ENCODE data around the gene NFS1.
"Not testable (repeated sequence)": the region's sequence is repeated elsewhere in the genome, so short reads cannot be mapped to it uniquely, and the experiment has no call there.

The NFS1 gene

DNA sequence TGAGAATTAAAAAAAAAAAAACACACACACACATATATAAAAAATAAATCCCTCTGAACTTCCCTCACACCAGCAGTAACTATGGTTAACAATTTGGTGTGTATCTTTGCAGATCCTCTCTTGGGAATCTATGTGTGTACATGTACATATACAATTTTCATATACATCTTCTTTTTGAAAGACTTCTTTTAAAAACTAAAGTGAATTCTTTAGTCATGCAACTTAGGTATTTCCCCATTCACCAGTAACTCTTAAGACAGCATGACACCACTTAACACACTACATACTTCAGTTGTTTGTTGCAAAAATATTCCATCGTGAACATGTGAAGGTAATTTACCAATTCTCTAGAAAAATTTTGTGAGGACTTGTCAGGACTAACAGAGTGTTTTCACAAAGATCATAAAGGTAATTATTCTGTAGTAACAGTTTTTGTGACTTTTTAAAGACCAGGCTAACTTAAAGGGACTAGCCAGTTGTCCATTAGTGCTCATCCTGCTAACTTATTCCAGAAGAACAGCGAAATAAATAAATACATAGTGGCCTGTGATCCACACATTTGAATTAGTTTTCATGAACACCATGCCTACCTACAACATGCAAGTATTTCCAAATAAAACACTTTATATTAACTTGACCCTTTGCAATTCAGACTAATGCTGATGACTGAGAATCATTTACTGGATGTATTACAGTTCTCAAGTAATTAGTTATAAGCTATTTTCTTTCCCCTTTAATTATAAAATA lies 30.9 kb upstream of the NFS1 start:
- DNase-seq (ENCODE audit: low read depth, low spot score), result no peak

DNA sequence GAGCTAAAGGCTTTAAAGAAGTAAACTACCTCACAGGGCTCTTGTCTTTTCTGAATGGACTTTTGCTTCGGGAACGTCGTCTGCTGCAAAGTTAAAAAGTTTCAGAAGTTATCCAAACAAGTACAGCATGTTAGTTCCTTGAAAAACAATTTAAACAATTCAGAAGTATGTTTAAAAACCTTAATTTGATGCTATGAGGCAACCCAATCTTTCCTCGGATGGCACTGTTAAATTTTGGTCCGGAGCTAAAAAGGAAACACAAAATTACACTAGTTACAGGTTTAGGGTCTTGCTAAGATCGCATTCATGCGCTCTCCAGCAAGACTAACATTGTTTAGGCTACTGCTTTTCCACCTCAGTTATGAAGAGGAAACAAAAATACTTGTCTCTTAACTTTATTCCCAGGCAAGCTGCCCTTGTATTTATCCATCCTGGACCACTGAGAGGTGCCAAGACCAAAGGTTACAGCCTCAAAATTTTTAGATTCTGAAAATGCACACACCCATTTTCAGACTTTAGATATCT lies 30.2 kb upstream of the NFS1 start:
- no peak for DNase-seq (ENCODE audit: low read depth, low spot score)

GRCh38 chr20:35726842-35727711 lies 27.9 kb upstream of the NFS1 start:
- DNase-seq (ENCODE audit: low read depth, low spot score), result no peak

GRCh38 chr20:35724321-35725230 lies 25.4 kb upstream of the NFS1 start:
- DNase-seq (ENCODE audit: low read depth, low spot score), result no peak

DNA sequence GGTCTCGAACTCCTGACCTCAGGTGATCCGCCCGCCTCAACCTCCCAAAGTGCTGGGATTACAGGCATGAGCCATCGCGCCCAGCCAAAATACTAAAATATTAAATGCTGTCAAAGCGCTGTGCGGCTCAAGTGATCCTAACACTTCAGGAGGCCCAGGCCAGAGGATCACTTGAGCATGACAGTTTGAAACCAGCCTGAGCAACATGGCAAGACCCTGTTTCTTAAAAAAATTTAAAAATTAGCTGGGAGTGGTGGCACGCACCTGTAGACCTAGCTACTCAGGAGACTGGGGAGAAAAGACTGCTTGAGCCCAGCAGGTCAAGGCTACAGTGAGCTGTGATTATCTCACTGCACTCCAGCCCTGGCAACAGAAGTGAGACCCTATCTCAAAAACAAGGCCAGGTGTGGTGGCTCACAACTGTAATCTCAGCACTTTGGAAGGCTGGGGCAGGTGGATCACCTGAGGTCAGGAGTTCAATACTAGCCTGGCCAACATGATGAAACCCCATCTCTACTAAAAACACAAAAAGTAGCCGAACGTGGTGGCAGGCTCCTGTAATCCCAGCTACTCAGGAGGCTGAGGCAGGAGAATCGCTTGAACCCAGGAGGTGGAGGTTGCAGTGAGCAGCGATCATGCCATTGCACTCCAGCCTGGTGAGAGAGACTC lies 24.6 kb upstream of the NFS1 start:
- DNase-seq (ENCODE audit: low read depth, low spot score), result not testable (repeated sequence)

GRCh38 chr20:35723275-35723639 lies 24.1 kb upstream of the NFS1 start:
- DNase-seq (ENCODE audit: low read depth, low spot score), result not testable (repeated sequence)

GRCh38 chr20:35721621-35722020 lies 22.5 kb upstream of the NFS1 start:
- DNase-seq (ENCODE audit: low read depth, low spot score), result no peak

DNA sequence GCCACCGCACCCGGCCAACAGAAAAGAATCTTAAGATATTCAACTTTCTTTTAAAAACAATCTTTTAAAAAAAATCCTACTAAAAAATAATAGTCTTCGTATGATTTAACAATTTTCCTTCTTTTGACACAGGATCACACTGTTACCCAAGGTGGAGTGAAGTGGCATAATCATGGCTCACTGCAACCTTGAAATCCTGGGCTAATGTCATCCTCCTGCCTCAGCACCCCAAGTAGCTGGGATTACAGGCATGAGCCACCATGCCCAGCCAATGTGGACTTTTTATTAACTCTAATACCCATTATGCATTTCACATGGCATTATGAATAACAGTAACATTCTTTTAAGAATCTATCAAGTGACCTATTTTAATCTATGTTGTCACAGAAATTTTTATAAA lies 22.1 kb upstream of the NFS1 start:
- DNase-seq (ENCODE audit: low read depth, low spot score), result no peak

- DNase-seq (ENCODE audit: low read depth, low spot score), result no peak
Measured at GRCh38 chr20:35720165-35721123, 21.3 kb upstream of the NFS1 start.

- DNase-seq (ENCODE audit: low read depth, low spot score), result no peak
Measured at GRCh38 chr20:35719717-35720116, 20.6 kb upstream of the NFS1 start.

- no peak for DNase-seq (ENCODE audit: low read depth, low spot score)
Measured at GRCh38 chr20:35718972-35719635, 20.0 kb upstream of the NFS1 start.

- DNase-seq (ENCODE audit: low read depth, low spot score), result not testable (repeated sequence)
Measured at GRCh38 chr20:35718321-35718720, 19.2 kb upstream of the NFS1 start.

GRCh38 chr20:35716330-35716729 lies 17.2 kb upstream of the NFS1 start:
- DNase-seq (ENCODE audit: low read depth, low spot score), result no peak

- DNase-seq (ENCODE audit: low read depth, low spot score), result no peak
Measured at GRCh38 chr20:35715652-35716051, 16.5 kb upstream of the NFS1 start.

GRCh38 chr20:35714127-35714526 lies 15.0 kb upstream of the NFS1 start:
- no peak for DNase-seq (ENCODE audit: low read depth, low spot score)

DNA sequence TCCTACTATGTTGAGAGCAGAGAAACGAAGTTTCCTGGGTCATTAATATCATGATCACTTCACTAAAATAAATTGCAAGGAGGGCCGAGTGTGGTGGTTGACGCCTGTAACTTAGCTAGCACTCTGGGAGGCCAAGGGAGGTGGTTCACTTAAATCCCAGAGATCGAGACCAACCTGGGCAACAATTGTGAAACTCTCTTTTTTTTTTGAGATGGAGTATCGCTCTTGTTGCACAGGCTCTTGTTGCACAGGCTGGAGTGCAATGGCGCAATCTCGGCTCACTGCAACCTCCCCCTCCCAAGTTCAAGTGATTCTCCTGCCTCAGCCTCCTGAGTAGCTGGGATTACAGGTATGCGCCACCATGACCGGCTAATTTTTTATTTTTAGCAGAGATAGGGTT lies 14.0 kb upstream of the NFS1 start:
- DNase-seq (ENCODE audit: low read depth, low spot score), result not testable (repeated sequence)

GRCh38 chr20:35711588-35712209 lies 12.5 kb upstream of the NFS1 start:
- DNase-seq (ENCODE audit: low read depth, low spot score), result no peak

- DNase-seq (ENCODE audit: low read depth, low spot score), result no peak
Measured at GRCh38 chr20:35710884-35711587, 11.9 kb upstream of the NFS1 start.
